ENCODE results near the gene GRN. TPM values are rescaled to one million over a fixed set of nuclear protein-coding genes. Genes with fewer than 3 reads are reported as not detected.
"Not testable (repeated sequence)": the region's sequence is repeated elsewhere in the genome, so short reads cannot be mapped to it uniquely, and the experiment has no call there.

GRN gene
- total RNA-seq, 4 donors from 2014 or later = 169 to 313 (median 260) TPM

DNA sequence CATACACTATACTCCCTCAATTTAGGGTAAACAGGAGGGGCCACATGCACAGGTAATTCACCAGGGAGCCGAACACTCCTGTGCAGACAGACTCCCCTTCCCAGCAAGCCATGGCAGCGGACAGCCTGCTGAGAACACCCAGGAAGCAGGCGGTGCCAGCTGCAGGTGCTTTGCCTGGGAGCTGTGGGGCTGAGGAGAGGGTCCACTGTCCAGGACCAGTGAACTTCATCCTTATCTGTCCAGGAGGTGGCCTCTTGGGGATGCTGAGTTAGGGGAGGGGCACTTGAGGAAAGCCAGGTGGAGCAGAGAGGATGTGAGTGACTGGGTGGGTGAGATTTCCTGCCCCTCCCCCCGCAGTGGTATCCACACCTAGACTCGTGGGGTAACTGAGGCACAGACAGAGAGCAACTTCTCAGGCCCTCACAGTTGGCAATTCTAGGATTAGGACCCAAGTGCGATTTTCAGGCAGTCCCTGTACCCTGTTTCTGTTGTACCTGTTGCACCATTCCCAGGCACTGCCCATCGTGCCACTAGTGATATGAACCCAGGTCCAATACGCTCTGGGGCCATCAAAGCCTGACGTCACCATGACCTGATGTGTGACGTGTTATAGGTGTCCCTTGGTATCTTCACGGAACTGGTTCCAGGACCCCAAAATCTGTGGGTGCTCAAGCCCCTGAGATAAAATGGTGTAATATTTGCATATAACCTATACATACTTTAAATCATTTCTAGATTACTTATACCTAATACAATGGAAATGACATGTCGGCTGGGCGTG is 1.2 kb downstream of the GRN start:
- 80% methylated on average over 6 of the region's 13 CpGs for WGBS
- H3K4me1 ChIP-seq = peaks cover 14 to 32% (median 25%) of the 10 kb centered on the region in 4 donors

DNA sequence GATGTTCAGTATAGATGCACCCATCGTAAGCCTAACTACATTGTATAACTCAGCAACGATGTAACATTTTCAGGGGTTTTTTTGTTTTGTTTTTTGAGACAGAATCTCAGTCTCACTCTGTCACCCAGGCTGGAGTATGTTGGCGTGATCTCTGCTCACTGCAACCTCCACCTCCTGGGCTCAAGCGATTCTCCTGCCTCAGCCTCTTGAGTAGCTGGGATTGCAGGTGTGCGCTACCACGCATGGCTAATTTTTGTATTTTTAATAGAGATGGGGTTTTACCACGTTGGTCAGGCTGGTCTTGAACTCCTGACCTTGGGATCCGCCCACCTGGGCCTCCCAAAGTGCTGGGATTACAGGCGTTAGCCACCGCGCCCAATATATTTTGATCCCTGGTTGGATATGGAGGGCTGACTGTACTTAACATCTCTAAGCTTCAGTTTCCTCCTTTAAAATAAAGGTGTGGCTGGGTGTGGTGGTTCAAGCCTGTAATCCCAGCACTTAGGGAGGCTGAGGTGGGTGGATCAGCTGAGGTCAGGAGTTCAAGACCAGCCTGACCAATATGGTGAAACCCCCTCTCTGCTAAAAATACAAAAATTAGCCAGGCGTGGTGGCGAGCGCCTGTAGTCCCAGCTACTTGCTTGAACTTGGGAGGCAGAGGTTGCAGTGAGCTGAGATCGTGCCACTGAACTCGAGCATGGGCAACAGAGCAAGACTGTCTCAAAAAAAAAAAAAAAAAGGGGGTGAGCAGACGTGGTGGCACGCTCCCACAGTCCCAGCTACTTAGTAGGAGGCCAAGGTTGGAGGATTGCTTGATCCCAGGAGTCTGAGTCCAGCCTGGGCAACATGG is 2.3 kb downstream of the GRN start:
- H3K36me3 ChIP-seq = peaks cover 19 to 44% (median 39%) of the 10 kb centered on the region in 4 donors
- WGBS = 78% methylated on average over 18 of the region's 18 CpGs
- H3K9me3 ChIP-seq; DNase-seq (ENCODE audit: extremely low spot score); H3K27ac ChIP-seq (replicated peaks in 1 of 4); intact Hi-C loops (cut with DNase I); H3K4me3 ChIP-seq; H3K27me3 ChIP-seq: not testable (repeated sequence)
- peaks cover 14 to 32% (median 25%) of the 10 kb centered on the region in 4 donors for H3K4me1 ChIP-seq

More for the DNA sequence above, 1.2 kb downstream of the GRN start:
- H3K27me3 ChIP-seq = no peaks in the 10 kb centered on the region
- H3K36me3 ChIP-seq = peaks cover 7 to 32% (median 27%) of the 10 kb centered on the region in 4 donors
- intact Hi-C loops (cut with DNase I) = no loop called here
- TF ChIP-seq EP300 (IDR thresholded peaks at IDR 0.05) = no peak
- TF ChIP-seq, protein P1, sequence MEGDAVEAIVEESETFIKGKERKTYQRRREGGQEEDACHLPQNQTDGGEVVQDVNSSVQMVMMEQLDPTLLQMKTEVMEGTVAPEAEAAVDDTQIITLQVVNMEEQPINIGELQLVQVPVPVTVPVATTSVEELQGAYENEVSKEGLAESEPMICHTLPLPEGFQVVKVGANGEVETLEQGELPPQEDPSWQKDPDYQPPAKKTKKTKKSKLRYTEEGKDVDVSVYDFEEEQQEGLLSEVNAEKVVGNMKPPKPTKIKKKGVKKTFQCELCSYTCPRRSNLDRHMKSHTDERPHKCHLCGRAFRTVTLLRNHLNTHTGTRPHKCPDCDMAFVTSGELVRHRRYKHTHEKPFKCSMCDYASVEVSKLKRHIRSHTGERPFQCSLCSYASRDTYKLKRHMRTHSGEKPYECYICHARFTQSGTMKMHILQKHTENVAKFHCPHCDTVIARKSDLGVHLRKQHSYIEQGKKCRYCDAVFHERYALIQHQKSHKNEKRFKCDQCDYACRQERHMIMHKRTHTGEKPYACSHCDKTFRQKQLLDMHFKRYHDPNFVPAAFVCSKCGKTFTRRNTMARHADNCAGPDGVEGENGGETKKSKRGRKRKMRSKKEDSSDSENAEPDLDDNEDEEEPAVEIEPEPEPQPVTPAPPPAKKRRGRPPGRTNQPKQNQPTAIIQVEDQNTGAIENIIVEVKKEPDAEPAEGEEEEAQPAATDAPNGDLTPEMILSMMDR (IDR thresholded peaks at IDR 0.05) = no peak
- no peak for TF ChIP-seq POLR2A (IDR thresholded peaks at IDR 0.05; ENCODE audit: low read depth)
- no peak for TF ChIP-seq POLR2AphosphoS5 (IDR thresholded peaks at IDR 0.05)
- no peak for DNase-seq (ENCODE audit: extremely low spot score)
- H3K27ac ChIP-seq (replicated peaks in 1 of 4) = peak overlapping the region; percentile 84 to 90 (median 87)
- no peaks in the 10 kb centered on the region for H3K9me3 ChIP-seq
- peak overlapping the region; percentile 73 to 87 (median 82) for H3K4me3 ChIP-seq

DNA sequence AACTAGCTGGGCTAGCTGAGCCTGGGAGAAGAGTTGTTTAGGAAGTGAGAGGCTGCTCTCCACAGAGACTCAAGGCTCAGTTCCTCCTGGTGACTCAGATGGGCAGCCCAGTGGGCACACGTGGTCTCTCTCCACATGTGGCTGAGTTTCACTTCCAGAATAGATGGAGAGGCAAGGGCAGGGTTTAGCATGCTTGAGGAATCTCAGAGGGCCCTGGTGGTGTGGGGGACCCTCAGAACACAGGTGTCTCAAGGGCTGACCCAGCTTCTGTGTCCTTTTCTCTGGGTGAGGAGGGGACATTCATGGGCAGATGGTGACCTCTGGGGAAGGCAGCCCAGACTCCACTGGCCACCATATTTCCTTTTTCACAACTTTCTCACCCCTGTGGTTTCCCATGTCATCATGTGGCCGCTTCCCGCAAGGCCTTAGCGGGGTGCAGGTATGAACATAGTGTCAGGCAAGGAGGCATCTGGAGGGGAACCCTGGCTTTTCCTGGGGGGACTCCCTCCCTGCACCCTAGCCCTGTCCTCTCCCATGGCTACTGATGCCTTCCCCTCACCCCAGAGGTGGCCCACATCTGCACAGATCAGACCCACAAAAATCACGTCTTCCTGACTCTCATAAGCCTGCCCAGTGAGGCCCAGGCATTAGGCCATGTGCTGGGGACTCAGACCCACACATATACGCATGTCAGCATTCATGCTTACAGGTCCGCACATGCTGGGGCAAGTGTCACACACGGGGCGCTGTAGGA is 3.3 kb downstream of the GRN start:
- DNase-seq (ENCODE audit: extremely low spot score) = no peak
- H3K27ac ChIP-seq (replicated peaks in 1 of 4) = no peak overlapping the region
- H3K27me3 ChIP-seq = no peaks in the 10 kb centered on the region
- intact Hi-C loops (cut with DNase I) = no loop called here
- no peaks in the 10 kb centered on the region for H3K9me3 ChIP-seq
- H3K4me3 ChIP-seq = no peak overlapping the region
- H3K36me3 ChIP-seq = peaks cover 22 to 53% (median 47%) of the 10 kb centered on the region in 4 donors
- peaks cover 14 to 36% (median 29%) of the 10 kb centered on the region in 4 donors for H3K4me1 ChIP-seq
- WGBS = 83% methylated on average over 4 of the region's 9 CpGs
- TF ChIP-seq POLR2AphosphoS5 (IDR thresholded peaks at IDR 0.05) (no peak), POLR2A (IDR thresholded peaks at IDR 0.05; ENCODE audit: low read depth) (no peak), EP300 (IDR thresholded peaks at IDR 0.05) (no peak)
- TF ChIP-seq, protein P1 (IDR thresholded peaks at IDR 0.05) = no peak

DNA sequence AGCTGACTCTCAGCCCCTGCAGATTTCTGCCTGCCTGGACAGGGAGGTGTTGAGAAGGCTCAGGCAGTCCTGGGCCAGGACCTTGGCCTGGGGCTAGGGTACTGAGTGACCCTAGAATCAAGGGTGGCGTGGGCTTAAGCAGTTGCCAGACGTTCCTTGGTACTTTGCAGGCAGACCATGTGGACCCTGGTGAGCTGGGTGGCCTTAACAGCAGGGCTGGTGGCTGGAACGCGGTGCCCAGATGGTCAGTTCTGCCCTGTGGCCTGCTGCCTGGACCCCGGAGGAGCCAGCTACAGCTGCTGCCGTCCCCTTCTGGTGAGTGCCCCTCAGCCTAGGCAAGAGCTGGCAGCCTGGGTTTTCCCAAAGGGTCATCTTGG is 3.9 kb downstream of the GRN start:
- DNase-seq (ENCODE audit: extremely low spot score) = no peak
- no peak overlapping the region for H3K27ac ChIP-seq (replicated peaks in 1 of 4)
- no peak overlapping the region for H3K4me3 ChIP-seq
- intact Hi-C loops (cut with DNase I) = no loop called here
- H3K36me3 ChIP-seq = peaks cover 22 to 53% (median 47%) of the 10 kb centered on the region in 4 donors
- H3K9me3 ChIP-seq = no peaks in the 10 kb centered on the region
- peaks cover 14 to 37% (median 32%) of the 10 kb centered on the region in 4 donors for H3K4me1 ChIP-seq
- no peak for TF ChIP-seq EP300 (IDR thresholded peaks at IDR 0.05)
- TF ChIP-seq, protein P1 (IDR thresholded peaks at IDR 0.05) = no peak
- no peak for TF ChIP-seq POLR2A (IDR thresholded peaks at IDR 0.05; ENCODE audit: low read depth)
- no peak for TF ChIP-seq POLR2AphosphoS5 (IDR thresholded peaks at IDR 0.05)
- H3K27me3 ChIP-seq = no peaks in the 10 kb centered on the region
- 90% methylated on average over 2 of the region's 6 CpGs for WGBS
